Esophagus squamous epithelium (tissue), 5 donors: ENCODE results near the gene AP1S1. TPM values are rescaled to one million over a fixed set of nuclear protein-coding genes. Genes with fewer than 3 reads are reported as not detected.

Experiments
- DNase-seq: peaks from one replicate; lab custom pipeline; 2025; lab: John Stamatoyannopoulos, UW
- H3K27ac ChIP-seq, 4 donors: fragments of 200-600 bp; sonication (generic); one replicate each; pipeline ENCODE4 v1.5.1; 2016 to 2019; ENCODE audit warnings: mild to moderate bottlenecking in 1 of 4
- H3K27me3 ChIP-seq, 4 donors: fragments of 200-600 bp; sonication (generic); 1 replicate in 3 of 4; 2 replicates in 1 of 4; pipeline versions ENCODE4 v1.5.1 to v1.6.0; 2017 to 2021; ENCODE audit warnings: antibody characterized with exemption in 1 of 4
- H3K36me3 ChIP-seq, 3 donors: fragments of 200-600 bp; sonication (generic); one replicate each; pipeline ENCODE4 v1.5.1; 2016 to 2019
- H3K4me1 ChIP-seq, 3 donors: fragments of 200-600 bp; sonication (generic); one replicate each; pipeline ENCODE4 v1.5.1; 2017 to 2019
- H3K4me3 ChIP-seq, 4 donors: fragments of 200-600 bp; sonication (generic); 1 replicate in 3 of 4; 2 replicates in 1 of 4; pipeline ENCODE4 v1.5.1; 2016 to 2019; ENCODE audit warnings: mild to moderate bottlenecking in 2 of 4, moderate library complexity in 1 of 4
- H3K9me3 ChIP-seq, 3 donors: fragments of 200-600 bp; sonication (generic); one replicate each; pipeline ENCODE4 v1.5.1; 2016 to 2019
- POLR2A ChIP-seq, 4 donors: fragments of 450-650 bp; IDR thresholded peaks; one replicate each; pipeline ENCODE4 v1.6.1; 2017; ENCODE audit warnings: antibody characterized with exemption in 4 of 4, mild to moderate bottlenecking in 4 of 4, moderate library complexity in 3 of 4
- WGBS, 2 donors: methylation state at CpG; one replicate each; pipeline ENCODE4 v1.1.5; 2018; 5-methylcytosine and 5-hydroxymethylcytosine counted together
- intact Hi-C: fragments of 100-400 bp; cut with DNase I; formaldehyde crosslinking; loops from one replicate; pipeline ENCODE4 v1.15.0; 2022
- total RNA-seq, 4 donors: library from RNA; depleted of rRNA; stranded (reverse); fragments of >200 nt; gene quantifications; one replicate each; pipeline ENCODE4 v1.1.0, GENCODE V29; 2016
- TF ChIP-seq, protein P1 (sequence below), 6 experiments: fragments of 450-650 bp in 4 of 6; fragments of 200-600 bp in 2 of 6; sonication (generic) in 2 of 6; IDR thresholded peaks; one replicate each; pipeline ENCODE4 v1.5.1; 2016 to 2019; ENCODE audit warnings: antibody characterized with exemption in 6 of 6, mild to moderate bottlenecking in 4 of 6, moderate library complexity in 4 of 6
- donor health status: DM: yes; HTN: yes; CAD: no.

The AP1S1 gene
- total RNA-seq, 4 donors from 2014 or later: 42.7 to 144 (median 64.3) TPM

DNA sequence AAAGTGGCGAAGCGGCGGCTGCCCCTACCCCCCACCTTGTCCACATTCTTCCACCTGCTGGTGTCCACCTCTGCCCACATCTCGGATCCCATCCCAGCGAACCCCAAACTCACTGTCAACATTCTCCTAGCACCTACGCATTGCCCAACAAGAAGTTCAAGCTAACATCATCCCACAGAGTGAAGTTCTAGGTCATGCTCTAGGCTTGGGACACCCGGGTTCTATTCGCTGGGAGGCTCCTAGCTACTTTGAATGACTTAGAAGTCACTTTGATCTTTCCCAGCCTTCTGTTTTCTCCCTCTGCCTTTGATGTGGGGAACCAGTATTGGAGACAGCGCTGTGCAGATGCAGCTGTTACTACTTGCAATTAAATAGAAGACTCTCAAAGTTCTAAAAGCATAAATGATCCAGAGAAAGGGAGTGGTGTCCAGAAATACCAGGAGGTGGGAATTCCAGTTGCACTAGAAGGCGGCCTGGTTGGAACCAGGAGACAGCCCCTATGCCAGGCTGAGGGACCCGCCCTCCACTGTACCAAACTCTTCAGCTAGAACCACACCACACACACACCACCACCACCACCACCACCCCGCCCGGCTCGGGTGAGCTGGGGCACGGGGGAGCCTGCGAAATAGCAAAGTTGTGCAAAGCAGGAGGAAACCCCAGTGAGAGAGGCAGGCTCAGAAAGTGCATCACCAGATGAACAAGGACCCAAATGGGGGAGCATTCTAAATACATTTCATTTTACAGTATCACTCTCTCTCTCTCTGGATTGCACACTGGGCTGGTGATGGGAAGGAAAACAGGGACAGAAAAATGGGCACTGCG, 16.6 kb downstream of the AP1S1 start:
- no peak for DNase-seq
- 7 to 8% methylated on average over 14 to 17 of the region's 17 CpGs for WGBS, 2 donors
- no peaks in the 10 kb centered on the region for H3K9me3 ChIP-seq
- H3K27ac ChIP-seq: no peak overlapping the region
- no peaks in the 10 kb centered on the region for H3K36me3 ChIP-seq
- H3K4me3 ChIP-seq: no peak overlapping the region
- intact Hi-C loops: no loop called here
- peaks cover 24 to 63% (median 25%) of the 10 kb centered on the region in 3 donors for H3K4me1 ChIP-seq
- TF ChIP-seq, protein P1, sequence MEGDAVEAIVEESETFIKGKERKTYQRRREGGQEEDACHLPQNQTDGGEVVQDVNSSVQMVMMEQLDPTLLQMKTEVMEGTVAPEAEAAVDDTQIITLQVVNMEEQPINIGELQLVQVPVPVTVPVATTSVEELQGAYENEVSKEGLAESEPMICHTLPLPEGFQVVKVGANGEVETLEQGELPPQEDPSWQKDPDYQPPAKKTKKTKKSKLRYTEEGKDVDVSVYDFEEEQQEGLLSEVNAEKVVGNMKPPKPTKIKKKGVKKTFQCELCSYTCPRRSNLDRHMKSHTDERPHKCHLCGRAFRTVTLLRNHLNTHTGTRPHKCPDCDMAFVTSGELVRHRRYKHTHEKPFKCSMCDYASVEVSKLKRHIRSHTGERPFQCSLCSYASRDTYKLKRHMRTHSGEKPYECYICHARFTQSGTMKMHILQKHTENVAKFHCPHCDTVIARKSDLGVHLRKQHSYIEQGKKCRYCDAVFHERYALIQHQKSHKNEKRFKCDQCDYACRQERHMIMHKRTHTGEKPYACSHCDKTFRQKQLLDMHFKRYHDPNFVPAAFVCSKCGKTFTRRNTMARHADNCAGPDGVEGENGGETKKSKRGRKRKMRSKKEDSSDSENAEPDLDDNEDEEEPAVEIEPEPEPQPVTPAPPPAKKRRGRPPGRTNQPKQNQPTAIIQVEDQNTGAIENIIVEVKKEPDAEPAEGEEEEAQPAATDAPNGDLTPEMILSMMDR (IDR thresholded peaks at IDR 0.05): no peak
- TF ChIP-seq POLR2A (IDR thresholded peaks at IDR 0.05): no peak
- peaks cover 31 to 100% (median 82%) of the 10 kb centered on the region in 4 donors for H3K27me3 ChIP-seq

- H3K4me1 ChIP-seq: peaks cover 24 to 57% (median 24%) of the 10 kb centered on the region in 3 donors
Observed at GRCh38 chr7:101171442-101171837, 17.2 kb downstream of the AP1S1 start.

DNA sequence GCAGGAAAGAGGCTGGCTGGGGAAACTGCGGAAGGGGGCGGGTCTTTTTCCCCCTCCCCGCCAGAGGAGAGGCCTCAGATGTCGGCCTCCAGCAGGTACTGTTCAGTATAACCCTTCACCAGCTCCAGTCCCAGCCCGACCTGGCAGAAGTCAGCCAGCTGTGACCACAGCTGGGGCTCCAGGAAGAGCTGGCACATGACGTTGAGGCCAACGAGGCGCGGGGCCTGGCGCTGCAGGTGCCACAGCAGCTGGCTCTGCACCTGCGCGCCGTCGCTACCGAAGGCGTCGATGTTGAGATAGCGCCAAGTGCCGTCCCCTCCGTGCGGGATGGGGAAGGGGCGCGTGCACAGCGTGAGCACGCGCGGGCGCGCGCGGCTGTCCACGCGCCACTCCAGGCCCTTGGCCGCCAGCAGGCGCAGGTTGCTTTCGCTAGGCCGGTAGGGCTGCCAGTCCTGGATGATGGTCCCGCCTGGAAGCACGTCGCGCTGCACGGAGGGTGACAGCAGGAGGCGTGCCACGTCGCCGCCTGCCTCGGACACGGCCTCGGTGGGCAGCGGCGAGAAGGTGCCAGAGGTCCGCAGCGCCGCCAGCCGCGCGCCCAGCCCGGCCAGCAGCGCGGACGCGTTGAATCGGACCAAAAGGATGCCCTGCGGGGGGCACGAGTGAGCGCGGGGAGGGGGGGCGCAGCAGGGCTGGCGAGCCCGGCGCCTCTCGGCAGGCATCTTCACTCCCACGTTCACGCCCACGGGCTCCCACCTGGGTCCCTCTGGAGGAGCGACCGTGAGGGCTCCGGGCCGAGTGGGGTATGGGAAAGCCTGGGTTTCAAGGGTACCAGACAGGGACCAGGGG, 18.0 kb downstream of the AP1S1 start:
- no peaks in the 10 kb centered on the region for H3K36me3 ChIP-seq
- intact Hi-C loops: no loop called here
- WGBS, 2 donors: 0 to 4% methylated on average over 16 to 17 of the region's 79 CpGs
- peaks cover 24 to 57% (median 24%) of the 10 kb centered on the region in 3 donors for H3K4me1 ChIP-seq
- H3K27ac ChIP-seq: no peak overlapping the region
- H3K27me3 ChIP-seq: peaks cover 28 to 100% (median 75%) of the 10 kb centered on the region in 4 donors
- TF ChIP-seq, protein P1 (IDR thresholded peaks at IDR 0.05): no peak
- no peak for TF ChIP-seq POLR2A (IDR thresholded peaks at IDR 0.05)
- no peaks in the 10 kb centered on the region for H3K9me3 ChIP-seq
- DNase-seq: no peak
- H3K4me3 ChIP-seq: peak overlapping the region in 1 of 4 donors; percentile 44

More at GRCh38 chr7:101171442-101171837, 17.2 kb downstream of the AP1S1 start:
- intact Hi-C loops: no loop called here
- Histone ChIP-seq H3K36me3 (no peaks in the 10 kb centered on the region), H3K27me3 (peaks cover 28 to 100% (median 79%) of the 10 kb centered on the region in 4 donors), H3K27ac (no peak overlapping the region), H3K4me3 (no peak overlapping the region), H3K9me3 (no peaks in the 10 kb centered on the region)
- no peak for TF ChIP-seq POLR2A (IDR thresholded peaks at IDR 0.05)
- TF ChIP-seq, protein P1 (IDR thresholded peaks at IDR 0.05): peak in 1 of 6 experiments; percentile 12
- WGBS, 2 donors: 3 to 11% methylated on average over 12 to 13 of the region's 13 CpGs
- no peak for DNase-seq

DNA sequence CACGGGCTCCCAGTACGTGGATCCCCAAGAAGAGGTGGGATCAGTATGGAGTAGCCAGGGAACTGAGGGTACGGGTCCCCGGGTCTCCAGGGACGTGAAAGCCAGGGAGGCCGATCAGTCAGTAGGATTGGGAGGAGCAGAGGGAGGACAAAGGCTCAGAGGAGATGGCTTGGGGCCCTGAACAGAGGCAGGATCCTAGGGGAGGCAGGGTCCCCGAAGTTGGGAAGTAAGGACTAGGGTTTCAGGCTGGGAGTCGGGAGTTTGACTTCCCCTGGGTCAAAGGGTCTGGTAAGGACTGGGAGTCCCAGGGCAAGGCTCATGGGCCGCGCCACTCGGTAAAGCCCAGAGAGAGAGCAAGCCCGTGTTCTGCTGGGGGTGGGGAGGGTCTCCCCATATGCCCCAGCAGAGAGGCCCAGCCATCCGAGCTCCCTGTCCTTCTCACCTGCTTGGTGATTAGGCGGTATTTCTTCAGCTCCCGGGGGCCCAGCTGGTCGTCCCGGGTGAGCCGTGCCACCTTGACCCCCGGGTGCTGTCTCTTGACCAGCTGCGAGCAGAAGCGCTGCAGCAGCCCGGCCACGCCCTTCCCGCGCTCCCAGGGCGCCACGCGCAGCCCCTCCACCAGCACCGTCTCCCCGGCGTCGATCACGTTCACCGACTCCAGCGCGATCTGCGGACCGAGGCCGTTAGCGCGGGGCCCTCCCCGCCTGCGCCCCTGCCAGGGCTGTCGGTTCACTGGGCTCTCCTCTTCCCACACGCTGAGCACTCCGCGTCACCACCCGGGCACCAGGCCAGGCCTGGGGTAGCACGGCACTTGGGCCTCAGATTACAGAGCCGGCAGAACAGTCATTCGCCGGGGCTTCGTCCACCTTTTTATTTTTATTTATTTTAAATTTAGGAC, 18.8 kb downstream of the AP1S1 start:
- H3K27me3 ChIP-seq: peaks cover 28 to 100% (median 74%) of the 10 kb centered on the region in 4 donors
- intact Hi-C loops: no loop called here
- TF ChIP-seq, protein P1 (IDR thresholded peaks at IDR 0.05): no peak
- TF ChIP-seq POLR2A (IDR thresholded peaks at IDR 0.05): no peak
- no peak overlapping the region for H3K27ac ChIP-seq
- H3K9me3 ChIP-seq: no peaks in the 10 kb centered on the region
- no peaks in the 10 kb centered on the region for H3K36me3 ChIP-seq
- no peak for DNase-seq
- 2 to 6% methylated on average over 33 to 36 of the region's 53 CpGs for WGBS, 2 donors
- H3K4me3 ChIP-seq: peak overlapping the region in 2 of 4 donors; percentile 18 to 47
- peaks cover 24 to 57% (median 24%) of the 10 kb centered on the region in 3 donors for H3K4me1 ChIP-seq
